Vagina (tissue), 2 donors: ENCODE data around the gene OS9.

Experiments
- CTCF ChIP-seq, 3 experiments: fragments of 450-650 bp in 2 of 3; fragments of 200-600 bp in 1 of 3; sonication (generic) in 1 of 3; IDR thresholded peaks; one replicate each; pipeline ENCODE4 v1.5.1; 2017 to 2019; ENCODE audit warnings: antibody characterized with exemption in 3 of 3, mild to moderate bottlenecking in 2 of 3, moderate library complexity in 2 of 3
- POLR2A ChIP-seq, 2 donors: fragments of 450-650 bp; IDR thresholded peaks; one replicate each; pipeline ENCODE4 v1.6.1; 2017; ENCODE audit warnings: antibody characterized with exemption in 2 of 2, mild to moderate bottlenecking in 2 of 2, moderate library complexity in 2 of 2
- POLR2AphosphoS5 ChIP-seq, 2 donors: sonication (generic); formaldehyde crosslinking; IDR thresholded peaks; one replicate each; pipeline ENCODE4 v1.9.0; 2017; ENCODE audit warnings: antibody characterized with exemption in 2 of 2, mild to moderate bottlenecking in 2 of 2, low read depth in 1 of 2; ENCODE audit not compliant: insufficient read depth in 1 of 2

- TF ChIP-seq CTCF (IDR thresholded peaks at IDR 0.05) (no peak), POLR2A (IDR thresholded peaks at IDR 0.05) (no peak), POLR2AphosphoS5 (IDR thresholded peaks at IDR 0.05; ENCODE audit: insufficient read depth in 1 of 2, low read depth in 1 of 2) (no peak)
These were observed 33.9 kb downstream of the OS9 start for GRCh38 chr12:57727758-57728395.
